IMR-90 (cell line): Measurements from ENCODE around the gene ANGPT4. TPM values are rescaled to one million over a fixed set of nuclear protein-coding genes. Genes with fewer than 3 reads are reported as not detected.

Source experiments
- ATAC-seq: fragments of 200-7000 bp; cut with Tn5 transposase; 2 replicates; pipeline ENCODE4 v1.9.1; 2020; ENCODE audit warnings: low read depth, mild to moderate bottlenecking, moderate library complexity
- BruUV-seq: library from RNA; stranded (reverse); fragments of 400-500 nt; replicated peaks from 2 replicates; lab custom pipeline; 2021; lab: Mats Ljungman, UMichigan
- CTCF ChIA-PET: fragments of 300-600 bp; formaldehyde crosslinking; extraction: SDS; loops from one replicate; lab custom pipeline; 2021; ENCODE audit warnings: antibody characterized with exemption; lab: Yijun Ruan, JAX
- POLR2A ChIA-PET: fragments of 300-600 bp; sonication (Branson Sonifier 250); formaldehyde crosslinking; loops from one replicate; lab custom pipeline; 2022; ENCODE audit warnings: antibody characterized with exemption; ENCODE audit not compliant: unreplicated experiment; lab: Charles Lee
- DNase-seq: peaks from one replicate; pipeline ENCODE4 v3.0.0; 2013
- H2AFZ ChIP-seq: replicated peaks from 2 replicates; pipeline ENCODE3; 2013; ENCODE audit warnings: low read length, mild to moderate bottlenecking; ENCODE audit not compliant: poor library complexity
- H2AK5ac ChIP-seq: 2 replicates; pipeline ENCODE4 v1.6.1; 2013; ENCODE audit warnings: low read depth, low read length, inconsistent platforms
- H2AK9ac ChIP-seq: replicated peaks from 2 replicates; pipeline ENCODE3; 2013; ENCODE audit warnings: mild to moderate bottlenecking, low read depth, low read length, moderate library complexity; ENCODE audit not compliant: poor library complexity
- H2BK120ac ChIP-seq: 2 replicates; pipeline ENCODE4 v1.6.1; 2013; ENCODE audit warnings: low read depth, low read length, inconsistent platforms
- H2BK15ac ChIP-seq: 3 replicates; pipeline ENCODE4 v1.6.1; 2013; ENCODE audit warnings: low read depth, low read length, inconsistent platforms
- H2BK20ac ChIP-seq: 2 replicates; pipeline ENCODE4 v1.6.1; 2013; ENCODE audit warnings: low read depth, mild to moderate bottlenecking, inconsistent platforms, low read length, moderate library complexity
- H2BK5ac ChIP-seq: 2 replicates; pipeline ENCODE4 v1.6.1; 2013; ENCODE audit warnings: mild to moderate bottlenecking, low read depth, low read length, inconsistent platforms; ENCODE audit not compliant: poor library complexity, severe bottlenecking
- H3K14ac ChIP-seq: replicated peaks from 2 replicates; pipeline ENCODE4 v1.6.1; 2013; ENCODE audit warnings: low read depth, low read length, inconsistent platforms
- H3K18ac ChIP-seq: 2 replicates; pipeline ENCODE4 v1.6.1; 2013; ENCODE audit warnings: low read depth, low read length, control low read depth
- H3K23ac ChIP-seq: 2 replicates; pipeline ENCODE4 v1.6.1; 2013; ENCODE audit warnings: low read depth, low read length, inconsistent platforms
- H3K27ac ChIP-seq: 2 replicates; pipeline ENCODE4 v1.5.1; 2013; ENCODE audit warnings: mild to moderate bottlenecking, control low read depth, low read length; ENCODE audit not compliant: insufficient read depth
- H3K27me3 ChIP-seq: 2 replicates; pipeline ENCODE4 v1.6.1; 2013; ENCODE audit warnings: low read length; ENCODE audit not compliant: control insufficient read depth, insufficient read depth
- H3K36me3 ChIP-seq: 2 replicates; pipeline ENCODE4 v1.6.1; 2013; ENCODE audit warnings: low read length, mixed read lengths; ENCODE audit not compliant: control insufficient read depth, insufficient read depth
- H3K4ac ChIP-seq: 2 replicates; pipeline ENCODE4 v1.6.1; 2013; ENCODE audit warnings: low read depth, low read length, inconsistent platforms
- H3K4me1 ChIP-seq: 2 replicates; pipeline ENCODE4 v1.6.1; 2013; ENCODE audit warnings: low read length, mixed read lengths; ENCODE audit not compliant: control insufficient read depth, insufficient read depth
- H3K4me2 ChIP-seq: 2 replicates; pipeline ENCODE4 v1.6.1; 2013; ENCODE audit warnings: low read depth, mild to moderate bottlenecking, control low read depth, low read length, moderate library complexity
- H3K4me3 ChIP-seq: 2 replicates; pipeline ENCODE4 v1.5.1; 2013; ENCODE audit warnings: low read depth, mild to moderate bottlenecking, control low read depth, low read length, moderate library complexity; ENCODE audit not compliant: insufficient read depth
- H3K56ac ChIP-seq: 2 replicates; pipeline ENCODE4 v1.6.1; 2013; ENCODE audit warnings: low read length, inconsistent platforms; ENCODE audit not compliant: insufficient read depth; ENCODE audit errors: extremely low read depth
- H3K79me1 ChIP-seq, 2 experiments: 2 replicates each; pipeline ENCODE4 v1.6.1; 2013; ENCODE audit warnings: low read length in 2 of 2, inconsistent platforms in 1 of 2, low read depth in 1 of 2
- H3K9ac ChIP-seq: 2 replicates; pipeline ENCODE4 v1.6.1; 2013; ENCODE audit warnings: low read depth, low read length, control low read depth
- H3K9me1 ChIP-seq: 2 replicates; pipeline ENCODE4 v1.6.1; 2013; ENCODE audit warnings: low read length, inconsistent platforms; ENCODE audit not compliant: insufficient read depth
- H3K9me3 ChIP-seq: 2 replicates; pipeline ENCODE4 v1.6.1; 2013; ENCODE audit warnings: low read length; ENCODE audit not compliant: control insufficient read depth, insufficient read depth
- H4K20me1 ChIP-seq: 2 replicates; pipeline ENCODE4 v1.6.1; 2013; ENCODE audit warnings: low read length, inconsistent platforms; ENCODE audit not compliant: insufficient read depth
- H4K5ac ChIP-seq: 2 replicates; pipeline ENCODE4 v1.6.1; 2013; ENCODE audit warnings: mild to moderate bottlenecking, low read depth, low read length, control low read depth
- H4K8ac ChIP-seq, 2 experiments: 2 replicates each; pipeline ENCODE4 v1.6.1; 2013; ENCODE audit warnings: low read depth in 2 of 2, low read length in 2 of 2, control low read depth in 1 of 2, inconsistent platforms in 1 of 2
- H4K91ac ChIP-seq: 2 replicates; pipeline ENCODE4 v1.6.1; 2013; ENCODE audit warnings: low read depth, low read length, inconsistent platforms; ENCODE audit not compliant: insufficient read depth
- BHLHE40 ChIP-seq: fragments of 150-350 bp; IDR thresholded peaks from 2 replicates; pipeline ENCODE4 v1.6.1; 2016; ENCODE audit warnings: mild to moderate bottlenecking, low read depth, low read length
- CEBPB ChIP-seq: IDR thresholded peaks from 2 replicates; pipeline ENCODE4 v1.6.1; 2012; ENCODE audit warnings: low read depth, low read length, improper control_type of control experiment
- CHD1 ChIP-seq: IDR thresholded peaks from 2 replicates; pipeline ENCODE4 v1.6.1; 2012; ENCODE audit warnings: low read depth, low read length, improper control_type of control experiment
- CTCF ChIP-seq: conservative IDR thresholded peaks from 2 replicates; pipeline ENCODE4 v1.5.1; 2012; ENCODE audit warnings: mild to moderate bottlenecking, low read depth, low read length, improper control_type of control experiment
- ELK1 ChIP-seq: fragments of 150-350 bp; IDR thresholded peaks from 2 replicates; pipeline ENCODE4 v1.6.1; 2016; ENCODE audit warnings: low read depth, mild to moderate bottlenecking, low read length, moderate library complexity, borderline replicate concordance
- FOS ChIP-seq: fragments of 150-350 bp; IDR thresholded peaks from 2 replicates; pipeline ENCODE4 v1.6.1; 2016; ENCODE audit warnings: low read depth, low read length
- MAFK ChIP-seq: IDR thresholded peaks from 2 replicates; pipeline ENCODE4 v1.6.1; 2012; ENCODE audit warnings: low read depth, low read length, improper control_type of control experiment
- MAZ ChIP-seq: IDR thresholded peaks from 2 replicates; pipeline ENCODE4 v1.6.1; 2012; ENCODE audit warnings: low read depth, mild to moderate bottlenecking, low read length, improper control_type of control experiment, moderate library complexity, borderline replicate concordance
- MXI1 ChIP-seq: IDR thresholded peaks from 2 replicates; pipeline ENCODE4 v1.6.1; 2012; ENCODE audit warnings: low read depth, mild to moderate bottlenecking, low read length, moderate library complexity, borderline replicate concordance
- NFE2L2 ChIP-seq: fragments of 150-350 bp; IDR thresholded peaks from 2 replicates; pipeline ENCODE4 v1.6.1; 2016; ENCODE audit warnings: low read depth, mild to moderate bottlenecking, low read length
- POLR2A ChIP-seq: IDR thresholded peaks from 2 replicates; pipeline ENCODE4 v1.6.1; 2012; ENCODE audit warnings: mild to moderate bottlenecking, low read depth, low read length
- RAD21 ChIP-seq: IDR thresholded peaks from 2 replicates; pipeline ENCODE4 v1.6.1; 2012; ENCODE audit warnings: low read length, improper control_type of control experiment
- RCOR1 ChIP-seq: IDR thresholded peaks from 2 replicates; pipeline ENCODE4 v1.6.1; 2012; ENCODE audit warnings: mild to moderate bottlenecking, low read length, improper control_type of control experiment; ENCODE audit not compliant: insufficient replicate concordance
- RFX5 ChIP-seq: IDR thresholded peaks from 2 replicates; pipeline ENCODE4 v1.8.0; 2012; ENCODE audit warnings: low read depth, mild to moderate bottlenecking, low read length, moderate library complexity
- SMC3 ChIP-seq: fragments of 150-350 bp; IDR thresholded peaks from 2 replicates; pipeline ENCODE4 v1.6.1; 2016; ENCODE audit warnings: low read depth, mild to moderate bottlenecking, antibody characterized with exemption, low read length, moderate library complexity
- USF2 ChIP-seq: fragments of 150-350 bp; IDR thresholded peaks from 2 replicates; pipeline ENCODE4 v1.6.1; 2017; ENCODE audit warnings: mild to moderate bottlenecking, antibody characterized with exemption, low read length, low read depth
- WGBS, 2 experiments: methylation state at CpG; one replicate each; pipeline versions ENCODE4 v1.1.5 to v1.1.7; 2013; ENCODE audit warnings: missing lambda C conversion rate in 2 of 2; ENCODE audit not compliant: insufficient read length in 1 of 2; ENCODE audit errors: extremely low coverage in 2 of 2; 5-methylcytosine and 5-hydroxymethylcytosine counted together
- dilution Hi-C: fragments of 300-500 bp; cut with HindIII; formaldehyde crosslinking; loops from one replicate; pipeline ENCODE4 v1.14.3; 2018; ENCODE audit warnings: low sequenced_read_pairs; ENCODE audit not compliant: unreplicated experiment
- in situ Hi-C: fragments of 300-500 bp; cut with MboI; formaldehyde crosslinking; loops from 3 replicates; pipeline ENCODE4 v1.14.3; 2019; ENCODE audit warnings: low sequenced_read_pairs, inconsistent platforms, mixed read lengths
- intact Hi-C: fragments of 100-400 bp; cut with micrococcal nuclease; formaldehyde crosslinking; loops from 2 replicates; pipeline ENCODE4 v1.10.0; 2022
- polyA plus RNA-seq, 3 experiments: library from polyadenylated mRNA; depleted of rRNA; stranded (reverse); fragments of >200 nt; gene quantifications; 2 replicates each; pipeline ENCODE4 v1.2.3, GENCODE V29; 2012; ENCODE audit warnings: low replicate concordance in 1 of 3
- total RNA-seq: library from RNA; depleted of rRNA; stranded (reverse); fragments of >200 nt; gene quantifications from 2 replicates; pipeline ENCODE4 v1.2.3, GENCODE V29; 2012

ANGPT4 gene
- total and polyA plus RNA-seq, 2 of the 4 experiments (the other 2 are of a cell fraction): not detected

DNA sequence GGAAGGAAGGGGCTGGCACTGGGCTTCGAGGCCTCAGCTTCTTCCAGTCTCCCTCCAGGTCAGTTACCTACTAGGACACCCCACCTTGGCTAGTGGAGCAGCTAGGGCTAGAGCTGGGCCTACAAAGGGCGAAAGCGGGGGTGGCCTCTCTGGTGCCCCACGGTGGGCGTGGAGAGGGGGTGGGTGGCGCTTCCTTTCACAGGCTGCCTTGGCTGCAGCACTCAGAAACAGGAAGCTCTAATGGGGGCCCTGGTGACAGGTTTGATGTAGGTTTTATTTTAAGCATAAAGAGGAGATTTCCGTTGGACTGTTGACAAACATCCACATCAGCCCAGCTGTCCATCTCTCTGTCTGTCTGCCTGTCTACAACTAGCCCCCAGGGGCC is 69.2 kb downstream of the ANGPT4 start:
- BruUV-seq: no TSS peak
- 100% methylated on average over 2 of the region's 7 CpGs; no CpG with 5 or more reads in 1 of the 2 experiments for WGBS, 2 experiments
- H4K8ac ChIP-seq: no peak overlapping the region
- no peak overlapping the region for H3K23ac ChIP-seq
- in situ Hi-C loops (no loop called here), dilution Hi-C loops (no loop called here), intact Hi-C loops (no loop called here)
- H3K27me3 ChIP-seq: no peaks in the 10 kb centered on the region
- no peaks in the 10 kb centered on the region for H3K36me3 ChIP-seq
- ChIA-PET CTCF (no interaction called here), POLR2A (no interaction called here)
- no peak overlapping the region for H3K4ac ChIP-seq
- no peak overlapping the region for H3K4me3 ChIP-seq
- TF ChIP-seq MAZ (no peak), ELK1 (no peak), RFX5 (no peak), CEBPB (no peak), NFE2L2 (no peak), MXI1 (no peak), SMC3 (no peak), BHLHE40 (no peak), CTCF (no peak), FOS (no peak), MAFK (no peak), USF2 (no peak), CHD1 (no peak), RCOR1 (no peak), POLR2A (no peak), RAD21 (no peak)
- no peaks in the 10 kb centered on the region; the same call in 1 of the 2 replicates for H3K9me1 ChIP-seq
- no peak overlapping the region for H4K5ac ChIP-seq
- H2AK9ac ChIP-seq: no peak overlapping the region
- no peak overlapping the region for H3K56ac ChIP-seq
- H2AK5ac ChIP-seq: no peak overlapping the region
- no peaks in the 10 kb centered on the region for H3K9me3 ChIP-seq
- H2BK120ac ChIP-seq: no peak overlapping the region
- H2BK20ac ChIP-seq: no peak overlapping the region
- H4K91ac ChIP-seq: no peak overlapping the region
- no peak overlapping the region for H3K14ac ChIP-seq
- no peaks in the 10 kb centered on the region; the same call in 1 of the 2 replicates for H4K20me1 ChIP-seq
- H2BK5ac ChIP-seq: no peak overlapping the region
- H3K4me2 ChIP-seq: no peak overlapping the region
- DNase-seq (no peak), ATAC-seq (no peak)
- no peak overlapping the region for H3K18ac ChIP-seq
- H3K9ac ChIP-seq: no peak overlapping the region
- H3K27ac ChIP-seq: no peak overlapping the region
- no peak overlapping the region for H2BK15ac ChIP-seq
- H3K4me1 ChIP-seq: peaks cover 5% of the 10 kb centered on the region
- H3K79me1 ChIP-seq: peaks cover 7 to 20% of the 10 kb centered on the region in 2 experiments; a peak in 3 of 4 replicates
- no peak overlapping the region for H2AFZ ChIP-seq
